Measurements from ENCODE around the gene STIM1.
"Not testable (repeated sequence)": the region's sequence is repeated elsewhere in the genome, so short reads cannot be mapped to it uniquely, and the experiment has no call there.

STIM1 gene

DNA sequence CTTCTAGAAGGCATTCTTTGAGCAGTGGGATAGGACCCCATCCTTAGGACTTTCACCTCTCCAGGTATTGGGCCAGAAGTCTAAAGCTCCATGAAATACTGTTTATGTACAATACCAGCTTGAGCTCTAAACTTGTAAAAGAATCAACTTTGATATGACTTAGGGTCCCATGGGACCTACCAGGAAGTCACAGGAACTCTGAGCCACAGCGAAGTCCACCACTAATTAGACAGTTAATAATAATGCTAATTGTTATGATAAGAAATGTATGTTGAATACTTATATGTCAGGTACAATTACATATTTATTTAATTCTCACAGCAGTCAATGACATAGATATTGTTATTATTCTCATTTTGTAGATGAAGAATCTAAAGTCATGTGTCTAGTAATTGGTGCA is 35.3 kb downstream of the STIM1 start:
- TF ChIP-seq, protein P1, sequence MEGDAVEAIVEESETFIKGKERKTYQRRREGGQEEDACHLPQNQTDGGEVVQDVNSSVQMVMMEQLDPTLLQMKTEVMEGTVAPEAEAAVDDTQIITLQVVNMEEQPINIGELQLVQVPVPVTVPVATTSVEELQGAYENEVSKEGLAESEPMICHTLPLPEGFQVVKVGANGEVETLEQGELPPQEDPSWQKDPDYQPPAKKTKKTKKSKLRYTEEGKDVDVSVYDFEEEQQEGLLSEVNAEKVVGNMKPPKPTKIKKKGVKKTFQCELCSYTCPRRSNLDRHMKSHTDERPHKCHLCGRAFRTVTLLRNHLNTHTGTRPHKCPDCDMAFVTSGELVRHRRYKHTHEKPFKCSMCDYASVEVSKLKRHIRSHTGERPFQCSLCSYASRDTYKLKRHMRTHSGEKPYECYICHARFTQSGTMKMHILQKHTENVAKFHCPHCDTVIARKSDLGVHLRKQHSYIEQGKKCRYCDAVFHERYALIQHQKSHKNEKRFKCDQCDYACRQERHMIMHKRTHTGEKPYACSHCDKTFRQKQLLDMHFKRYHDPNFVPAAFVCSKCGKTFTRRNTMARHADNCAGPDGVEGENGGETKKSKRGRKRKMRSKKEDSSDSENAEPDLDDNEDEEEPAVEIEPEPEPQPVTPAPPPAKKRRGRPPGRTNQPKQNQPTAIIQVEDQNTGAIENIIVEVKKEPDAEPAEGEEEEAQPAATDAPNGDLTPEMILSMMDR (IDR thresholded peaks at IDR 0.05; ENCODE audit: low read depth, low read length, missing control alignments), result no peak
- DNase-seq, result no peak
- no peaks in the 10 kb centered on the region for H3K36me3 ChIP-seq (replicated peaks)
- H3K4me3 ChIP-seq (ENCODE audit: low read depth, low read length), result no peak overlapping the region
- no peak overlapping the region for H3K27ac ChIP-seq
- H3K27me3 ChIP-seq (replicated peaks), result no peaks in the 10 kb centered on the region
- in situ Hi-C loops (cut with HindIII; ENCODE audit: low pct_ligation_motif_present, low sequenced_read_pairs), result no loop called here

- in situ Hi-C loops (cut with HindIII; ENCODE audit: low pct_ligation_motif_present, low sequenced_read_pairs), result no loop called here
These were observed 36.3 kb downstream of the STIM1 start for GRCh38 chr11:3891751-3892150.

DNA sequence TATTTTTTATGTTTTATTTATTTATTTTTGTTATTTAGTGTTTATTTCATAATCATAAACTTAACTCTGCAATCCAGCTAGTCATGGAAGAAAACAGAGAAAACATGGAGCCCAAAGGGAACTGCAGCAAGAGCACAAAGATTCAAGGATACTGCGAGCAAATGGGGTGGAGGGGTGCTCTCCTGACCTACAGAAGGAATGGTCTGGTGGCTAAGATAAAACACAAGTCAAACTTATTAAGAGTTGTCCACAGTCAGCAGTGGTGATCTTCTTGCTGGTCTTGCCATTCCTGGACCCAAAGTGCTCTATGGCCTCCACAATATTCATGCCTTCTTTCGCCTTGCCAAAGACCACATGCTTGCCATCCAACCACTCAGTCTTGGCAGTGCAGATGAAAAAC is 36.7 kb downstream of the STIM1 start:
- in situ Hi-C loops (cut with HindIII; ENCODE audit: low pct_ligation_motif_present, low sequenced_read_pairs), result no loop called here
- H3K4me3 ChIP-seq (ENCODE audit: low read depth, low read length), result no peak overlapping the region
- H3K27me3 ChIP-seq (replicated peaks), result no peaks in the 10 kb centered on the region
- DNase-seq, result no peak
- TF ChIP-seq, protein P1 (IDR thresholded peaks at IDR 0.05; ENCODE audit: low read depth, low read length, missing control alignments), result no peak
- no peak overlapping the region for H3K27ac ChIP-seq
- H3K36me3 ChIP-seq (replicated peaks), result no peaks in the 10 kb centered on the region

More at GRCh38 chr11:3891751-3892150, 36.3 kb downstream of the STIM1 start:
- TF ChIP-seq, protein P1 (IDR thresholded peaks at IDR 0.05; ENCODE audit: low read depth, low read length, missing control alignments), result no peak
- Histone ChIP-seq H3K27ac (no peak overlapping the region), H3K27me3 (replicated peaks) (no peaks in the 10 kb centered on the region), H3K36me3 (replicated peaks) (no peaks in the 10 kb centered on the region), H3K4me3 (ENCODE audit: low read depth, low read length) (no peak overlapping the region)
- no peak for DNase-seq

GRCh38 chr11:3893311-3893710 is 37.8 kb downstream of the STIM1 start:
- DNase-seq, result no peak

DNA sequence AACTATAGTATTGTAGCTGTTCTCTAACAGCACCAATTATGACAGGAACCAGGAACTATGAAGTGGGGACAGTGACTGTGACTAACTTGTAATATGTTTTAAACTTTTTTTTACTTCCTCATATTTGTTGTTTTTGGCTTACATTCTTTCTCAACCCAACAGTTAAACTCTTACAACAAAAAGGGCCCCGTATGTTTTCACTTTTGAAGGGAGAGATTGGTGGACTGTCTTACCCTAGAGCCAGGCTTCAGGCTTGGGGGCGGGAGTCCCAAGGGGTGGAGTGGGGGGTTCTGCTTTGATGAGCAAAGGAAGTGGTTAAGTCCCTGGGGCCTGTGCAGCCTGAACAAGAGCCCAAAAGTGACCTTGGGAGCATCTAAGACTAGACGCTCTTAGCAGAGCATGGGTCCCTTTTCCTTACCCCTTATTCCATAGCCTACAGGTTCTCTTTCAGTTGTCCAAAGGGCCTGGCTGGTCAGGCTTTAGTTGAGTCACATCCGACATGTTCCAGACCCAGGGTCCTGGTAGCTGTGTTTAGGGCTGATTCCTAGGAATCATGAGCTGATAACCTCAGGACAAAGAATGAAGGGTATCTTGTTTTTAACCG is 38.8 kb downstream of the STIM1 start:
- no peak overlapping the region for H3K27ac ChIP-seq
- H3K36me3 ChIP-seq (replicated peaks), result no peaks in the 10 kb centered on the region
- TF ChIP-seq, protein P1 (IDR thresholded peaks at IDR 0.05; ENCODE audit: low read depth, low read length, missing control alignments), result no peak
- H3K4me3 ChIP-seq (ENCODE audit: low read depth, low read length), result no peak overlapping the region
- no peak for DNase-seq
- in situ Hi-C loops (cut with HindIII; ENCODE audit: low pct_ligation_motif_present, low sequenced_read_pairs), result no loop called here
- no peaks in the 10 kb centered on the region for H3K27me3 ChIP-seq (replicated peaks)

More at GRCh38 chr11:3893311-3893710, 37.8 kb downstream of the STIM1 start:
- H3K27ac ChIP-seq, result no peak overlapping the region
- in situ Hi-C loops (cut with HindIII; ENCODE audit: low pct_ligation_motif_present, low sequenced_read_pairs), result no loop called here
- no peak overlapping the region for H3K4me3 ChIP-seq (ENCODE audit: low read depth, low read length)
- no peaks in the 10 kb centered on the region for H3K27me3 ChIP-seq (replicated peaks)
- TF ChIP-seq, protein P1 (IDR thresholded peaks at IDR 0.05; ENCODE audit: low read depth, low read length, missing control alignments), result no peak
- no peaks in the 10 kb centered on the region for H3K36me3 ChIP-seq (replicated peaks)

DNA sequence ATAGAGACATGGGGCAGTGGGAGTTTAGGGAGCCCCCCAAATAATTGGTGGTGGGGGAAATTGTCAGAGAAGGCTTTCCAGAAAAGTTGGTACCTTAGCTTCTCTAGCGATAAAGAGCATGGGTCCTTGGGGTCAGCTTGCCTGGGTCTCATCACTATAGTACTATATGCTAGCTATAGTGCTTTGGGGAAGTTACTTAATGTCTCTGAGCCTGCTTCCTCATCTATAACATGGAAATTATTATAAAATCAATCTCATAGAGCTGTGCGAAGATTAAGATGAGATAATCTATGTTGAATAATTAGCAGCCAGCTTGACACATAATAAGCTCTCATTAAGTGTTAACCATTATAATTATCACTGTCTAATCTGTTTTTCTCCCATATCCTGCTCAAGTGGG is 41.2 kb downstream of the STIM1 start:
- TF ChIP-seq, protein P1 (IDR thresholded peaks at IDR 0.05; ENCODE audit: low read depth, low read length, missing control alignments), result no peak
- Histone ChIP-seq H3K36me3 (replicated peaks) (no peaks in the 10 kb centered on the region), H3K27ac (no peak overlapping the region), H3K27me3 (replicated peaks) (no peaks in the 10 kb centered on the region), H3K4me3 (ENCODE audit: low read depth, low read length) (no peak overlapping the region)
- in situ Hi-C loops (cut with HindIII; ENCODE audit: low pct_ligation_motif_present, low sequenced_read_pairs), result no loop called here
- DNase-seq, result no peak

DNA sequence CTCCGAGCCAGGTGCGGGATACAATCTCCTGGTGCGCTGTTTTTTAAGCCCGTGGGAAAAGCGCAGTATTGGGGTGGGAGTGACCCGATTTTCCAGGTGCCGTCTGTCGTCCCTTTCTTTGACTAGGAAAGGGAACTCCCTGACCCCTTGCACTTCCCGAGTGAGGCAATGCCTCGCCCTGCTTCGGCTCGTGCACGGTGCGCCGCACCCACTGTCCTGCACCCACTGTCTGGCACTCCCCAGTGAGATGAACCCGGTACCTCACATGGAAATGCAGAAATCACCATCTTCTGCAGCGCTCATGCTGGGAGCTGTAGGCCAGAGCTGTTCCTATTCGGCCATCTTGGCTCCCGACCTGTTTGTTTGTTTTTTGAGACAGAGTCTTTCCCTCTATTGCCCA is 44.8 kb downstream of the STIM1 start:
- H3K27ac ChIP-seq; in situ Hi-C loops (cut with HindIII; ENCODE audit: low pct_ligation_motif_present, low sequenced_read_pairs): not testable (repeated sequence)

More for the DNA sequence above, 44.8 kb downstream of the STIM1 start:
- H3K36me3 ChIP-seq (replicated peaks); H3K4me3 ChIP-seq (ENCODE audit: low read depth, low read length); DNase-seq; H3K27me3 ChIP-seq (replicated peaks): not testable (repeated sequence)

All from brain microvascular endothelial cell (primary cell).